HG02623 (cell line): ENCODE measurements around the gene AADAT.
"Not testable (repeated sequence)": the region's sequence is repeated elsewhere in the genome, so short reads cannot be mapped to it uniquely, and the experiment has no call there.

Experiments used
- ATAC-seq: cut with Tn5 transposase; IDR thresholded peaks from one replicate; pipeline ENCODE4 v1.9.1; 2021; ENCODE audit warnings: moderate library complexity; ENCODE audit not compliant: unreplicated experiment

Gene AADAT

DNA sequence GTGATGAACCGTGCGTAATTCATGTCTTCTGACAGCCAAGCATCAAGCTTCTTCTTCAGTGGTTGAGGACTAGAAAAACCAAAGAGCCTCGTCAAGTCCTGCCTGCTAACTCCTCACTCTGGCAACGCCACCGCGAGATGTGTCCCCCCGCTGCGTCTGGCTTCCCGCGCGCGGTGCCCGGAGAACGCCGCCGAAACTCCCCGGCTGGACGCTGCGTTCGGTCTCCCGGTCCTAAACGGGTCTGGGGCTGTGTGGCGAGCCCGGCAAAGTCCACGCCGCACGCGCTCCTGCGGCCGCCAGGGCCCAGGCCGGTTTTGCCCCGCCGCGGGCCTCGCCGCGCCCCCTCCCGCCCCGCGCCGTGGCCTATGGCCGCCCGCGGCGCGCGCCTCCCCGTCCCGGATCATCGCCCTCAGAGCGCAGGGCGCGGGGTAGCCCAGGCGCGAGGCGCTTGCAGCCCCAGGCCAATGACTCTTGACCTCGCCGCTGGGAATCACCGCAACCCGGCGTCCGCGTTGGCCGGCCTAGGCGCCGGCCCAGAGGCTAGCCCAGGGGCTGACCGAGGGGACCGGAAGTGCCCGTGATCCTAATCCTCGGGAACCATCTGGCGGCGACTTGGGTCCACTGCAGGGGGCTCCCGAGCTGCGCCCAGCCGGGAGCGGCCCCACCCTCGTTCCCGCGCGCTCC, at the start of gene AADAT:
AADAT (minus strand) TSS at position 289 of the 684 bp plus-strand sequence; CDS start at position 23, 266 bp downstream.
- ATAC-seq = peak; percentile 67

- peak; percentile 96 for ATAC-seq
Observed at GRCh38 chr4:170138580-170139194, 48.9 kb upstream of the AADAT start.

DNA sequence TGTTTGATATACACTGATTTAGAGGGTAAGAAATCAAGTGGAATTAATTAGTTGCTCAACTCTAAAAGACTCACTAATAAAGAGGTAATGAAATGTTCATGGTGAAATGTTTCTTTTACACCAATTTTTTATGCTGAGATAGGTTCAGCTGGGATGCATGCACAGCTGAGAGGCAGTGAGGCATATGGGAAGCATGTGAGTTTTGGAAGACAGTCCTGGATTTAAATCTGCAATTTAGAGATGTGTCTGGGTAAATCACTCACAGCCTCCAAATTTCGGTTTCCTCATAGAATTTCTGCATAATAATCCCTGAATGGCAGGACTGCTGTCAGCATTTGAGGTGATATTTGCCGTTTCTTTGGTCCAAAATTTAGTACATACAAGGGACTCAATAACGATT, 48.2 kb upstream of the AADAT start:
- ATAC-seq = no peak

DNA sequence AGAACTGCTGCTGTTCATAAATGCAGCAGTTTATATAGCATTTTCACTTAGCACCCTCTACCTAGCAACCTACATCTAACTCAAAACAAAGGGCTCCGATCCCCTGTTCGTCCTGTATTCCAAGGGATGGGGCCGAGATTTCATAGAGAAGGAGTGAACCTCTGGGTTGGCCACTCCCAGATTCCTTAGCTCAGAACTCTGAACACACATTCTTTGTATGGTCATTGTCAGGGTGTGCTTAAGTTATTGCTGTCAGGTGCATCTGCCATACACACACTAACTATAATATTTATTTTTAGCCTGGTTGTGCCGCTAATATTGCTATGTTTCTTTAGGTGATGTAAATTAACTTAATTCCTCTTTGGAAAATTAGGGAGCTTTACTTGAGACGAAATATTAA, 47.7 kb upstream of the AADAT start:
- no peak for ATAC-seq

- ATAC-seq = no peak
Observed at GRCh38 chr4:170134821-170135220, 45.1 kb upstream of the AADAT start.

GRCh38 chr4:170128219-170128804, 38.6 kb upstream of the AADAT start:
- ATAC-seq = no peak

DNA sequence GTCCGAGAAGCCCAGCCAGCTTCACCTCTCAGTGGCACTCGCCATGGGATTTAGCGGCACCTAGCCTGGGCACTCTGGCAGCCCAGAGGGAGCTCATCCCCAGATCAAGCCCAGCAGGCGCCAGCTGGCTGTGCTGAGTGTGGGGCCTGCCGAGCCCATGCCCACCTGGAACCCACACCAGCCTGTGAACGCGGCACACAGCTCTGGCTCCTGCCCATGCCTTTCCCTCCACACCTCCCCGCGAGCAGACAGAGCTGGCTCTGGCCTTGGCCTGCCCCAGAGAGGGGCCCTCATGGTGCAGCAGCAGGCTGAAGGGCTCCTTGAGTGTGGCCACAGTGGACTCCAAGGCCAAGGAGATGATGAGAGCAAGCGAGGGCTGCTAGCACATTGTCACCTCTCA, 38.0 kb upstream of the AADAT start:
- ATAC-seq = no peak

GRCh38 chr4:170124406-170124805, 34.6 kb upstream of the AADAT start:
- no peak for ATAC-seq

DNA sequence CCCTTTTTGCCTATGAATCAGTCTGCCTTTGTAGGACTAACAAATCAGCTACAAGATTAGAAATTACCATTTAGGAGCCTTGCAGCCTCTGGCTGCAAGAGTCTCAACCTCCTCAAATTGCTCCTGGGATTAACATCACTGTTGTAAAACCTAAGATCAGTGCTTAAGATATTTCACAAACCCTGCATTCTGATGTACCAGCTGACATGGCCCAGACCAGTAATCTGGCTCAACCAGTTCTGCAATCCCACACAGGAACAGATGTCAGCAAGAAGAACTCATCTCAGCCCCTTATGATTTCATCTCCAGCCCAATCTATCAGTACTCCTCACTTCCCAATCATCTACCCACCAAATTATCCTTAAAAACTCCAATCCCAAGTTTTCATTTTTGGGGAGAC, 32.5 kb upstream of the AADAT start:
- ATAC-seq = no peak

GRCh38 chr4:170114636-170115035, 24.9 kb upstream of the AADAT start:
- ATAC-seq = no peak

DNA sequence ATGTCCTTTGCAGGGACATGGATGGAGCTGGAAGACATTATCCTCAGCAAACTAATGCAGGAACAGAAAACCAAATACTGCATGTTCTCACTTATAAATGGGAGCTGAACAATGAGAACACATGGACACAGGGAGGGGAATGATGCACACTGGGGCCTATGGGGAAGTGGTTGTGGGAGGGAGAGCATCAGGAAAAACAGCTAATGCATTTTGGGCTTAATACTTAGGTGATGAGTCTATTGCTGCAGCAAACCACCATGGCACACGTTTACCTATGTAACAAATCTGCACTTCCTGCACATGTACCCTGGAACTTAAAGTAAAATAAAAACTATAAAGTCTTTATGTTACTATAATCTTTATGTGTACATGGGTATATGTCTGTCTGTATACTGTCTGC, 24.4 kb upstream of the AADAT start:
- ATAC-seq = not testable (repeated sequence)

DNA sequence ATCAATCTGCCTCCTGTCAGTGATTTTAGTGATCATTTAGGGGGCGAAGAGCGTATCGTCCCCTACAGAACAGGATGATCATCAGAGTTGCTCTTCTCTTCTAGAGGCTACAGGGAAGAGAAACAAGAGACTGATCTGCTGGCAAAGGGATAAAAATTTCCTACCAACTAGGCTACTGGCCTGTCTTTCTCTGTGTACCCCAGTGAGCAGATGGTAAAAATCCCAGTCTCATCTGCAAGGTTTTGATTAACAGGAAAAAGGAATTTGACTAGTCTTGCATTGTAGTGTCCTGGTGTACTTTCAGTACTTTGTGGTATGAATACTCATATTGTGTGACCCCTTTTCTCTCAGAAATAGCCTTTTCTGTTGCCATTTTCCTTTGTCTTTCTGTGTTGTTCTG, 21.8 kb upstream of the AADAT start:
- no peak for ATAC-seq

DNA sequence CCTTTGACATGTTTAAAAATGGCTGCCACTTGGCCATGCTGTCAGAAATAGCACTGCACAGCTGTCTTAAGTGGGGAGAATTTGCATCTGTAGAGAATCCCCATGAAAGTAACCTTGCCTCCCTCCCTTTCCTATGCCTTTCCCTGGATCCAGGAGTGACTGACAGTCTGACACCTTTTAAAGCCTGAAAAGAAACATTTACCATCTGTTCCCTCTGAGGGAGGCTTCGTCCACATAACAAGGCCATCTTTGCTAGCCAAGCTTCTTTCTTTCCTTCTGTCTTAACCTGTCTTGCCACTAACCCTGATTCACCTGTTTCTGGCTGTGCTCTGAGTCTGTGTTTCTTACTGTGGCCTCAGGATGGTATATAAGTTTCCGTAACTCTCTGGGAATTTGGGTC, 21.3 kb upstream of the AADAT start:
- ATAC-seq = no peak

GRCh38 chr4:170110285-170110672, 20.5 kb upstream of the AADAT start:
- ATAC-seq = no peak

- ATAC-seq = no peak
Observed at GRCh38 chr4:170109586-170110284, 20.0 kb upstream of the AADAT start.

GRCh38 chr4:170106900-170107299, 17.1 kb upstream of the AADAT start:
- ATAC-seq = no peak

- ATAC-seq = no peak
Observed at GRCh38 chr4:170102426-170102825, 12.7 kb upstream of the AADAT start.

GRCh38 chr4:170098171-170098570, 8.4 kb upstream of the AADAT start:
- not testable (repeated sequence) for ATAC-seq

- ATAC-seq = no peak
Observed at GRCh38 chr4:170097681-170098080, 7.9 kb upstream of the AADAT start.

GRCh38 chr4:170093973-170094535, 4.3 kb upstream of the AADAT start:
- ATAC-seq = no peak

DNA sequence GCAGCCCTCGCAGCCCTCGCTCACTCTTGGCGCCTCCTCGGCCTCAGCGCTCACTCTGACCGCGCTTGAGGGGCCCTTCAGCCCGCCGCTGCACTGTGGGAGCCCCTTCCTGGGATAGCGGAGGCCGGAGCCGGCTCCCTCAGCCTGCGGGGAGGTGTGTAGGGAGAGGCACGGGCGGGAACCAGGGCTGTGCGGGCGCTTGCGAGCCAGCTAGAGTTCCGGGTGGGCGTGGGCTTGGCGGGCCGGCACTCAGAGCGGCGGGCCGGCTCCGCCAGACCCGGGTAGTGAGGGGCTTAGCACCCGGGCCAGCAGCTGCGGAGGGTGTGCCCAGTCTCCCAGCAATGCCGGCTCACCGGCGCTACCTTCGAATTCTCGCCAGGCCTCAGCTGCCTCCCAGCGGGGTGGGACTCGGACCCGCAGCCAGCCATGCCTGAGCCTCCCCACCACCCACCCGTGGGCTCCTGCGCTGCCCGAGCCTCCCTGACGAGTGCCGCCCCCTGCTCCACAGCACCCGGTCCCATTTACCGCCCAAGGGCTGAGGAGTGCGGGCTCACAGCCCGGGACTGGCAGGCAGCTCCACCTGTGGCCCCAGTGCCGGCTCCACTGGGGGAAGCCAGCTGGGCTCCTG, 1.4 kb upstream of the AADAT start:
- no peak for ATAC-seq
